A549 treated with CORT108297 at 1 μM for 4 hours (cell line): Measurements from ENCODE around the gene TSEN15. TPM values are rescaled to one million over a fixed set of nuclear protein-coding genes. Genes with fewer than 3 reads are reported as not detected.

Experiments used
- total RNA-seq: library from RNA; stranded (reverse); fragments of 200-300 nt; extraction: Qiagen RNA extraction; gene quantifications from 5 replicates; pipeline ENCODE4 v1.2.3, GENCODE V29; 2022

Gene TSEN15
- total RNA-seq: 29.8 to 33.2 TPM (median 30.6 TPM) in 5 replicates

GRCh38 chr1:184051485-184052193, at the start of gene TSEN15:
Gene TSEN15, plus strand, starts transcription at chr1:184051730. Its CDS starts 26 bp downstream, at chr1:184051756.

Other genes with a start within 250 kb of the TSEN15 start
- 0.74 to 0.96 TPM (median 0.91 TPM) in 5 replicates for gene RGL1, start 246.6 kb upstream of the TSEN15 start, total RNA-seq
- gene COLGALT2, start 14.0 kb upstream of the TSEN15 start, total RNA-seq: 0.12 to 0.27 TPM (median 0.15 TPM) in 5 replicates